ENCODE data around the gene C7orf25. TPM values are rescaled to one million over a fixed set of nuclear protein-coding genes. Genes with fewer than 3 reads are reported as not detected.
A peak's percentile ranks its signal among the peaks of the same experiment; 100 is the strongest.

Gene C7orf25
- total RNA-seq (2022), result 2.7 and 3.2 TPM in 2 replicates
- Bru-seq, nascent RNA, result percentile 74 among the genes with signal in this experiment
- BruChase-seq, experiment 1, labeled RNA remaining after a 2-hour chase, result percentile 67 among the genes with signal in this experiment
- BruChase-seq, experiment 2, labeled RNA remaining after a 6-hour chase, result percentile 59 among the genes with signal in this experiment
- long read RNA-seq, transcript C7orf25-201 (2 exons, 2,451 nt), result major isoform, 13 of 20 reads
- long read RNA-seq, partial matches to known transcripts, result 1 of 20 reads
- long read RNA-seq, other reads (novel, unspliced or antisense), result 0 of 20 reads

DNA sequence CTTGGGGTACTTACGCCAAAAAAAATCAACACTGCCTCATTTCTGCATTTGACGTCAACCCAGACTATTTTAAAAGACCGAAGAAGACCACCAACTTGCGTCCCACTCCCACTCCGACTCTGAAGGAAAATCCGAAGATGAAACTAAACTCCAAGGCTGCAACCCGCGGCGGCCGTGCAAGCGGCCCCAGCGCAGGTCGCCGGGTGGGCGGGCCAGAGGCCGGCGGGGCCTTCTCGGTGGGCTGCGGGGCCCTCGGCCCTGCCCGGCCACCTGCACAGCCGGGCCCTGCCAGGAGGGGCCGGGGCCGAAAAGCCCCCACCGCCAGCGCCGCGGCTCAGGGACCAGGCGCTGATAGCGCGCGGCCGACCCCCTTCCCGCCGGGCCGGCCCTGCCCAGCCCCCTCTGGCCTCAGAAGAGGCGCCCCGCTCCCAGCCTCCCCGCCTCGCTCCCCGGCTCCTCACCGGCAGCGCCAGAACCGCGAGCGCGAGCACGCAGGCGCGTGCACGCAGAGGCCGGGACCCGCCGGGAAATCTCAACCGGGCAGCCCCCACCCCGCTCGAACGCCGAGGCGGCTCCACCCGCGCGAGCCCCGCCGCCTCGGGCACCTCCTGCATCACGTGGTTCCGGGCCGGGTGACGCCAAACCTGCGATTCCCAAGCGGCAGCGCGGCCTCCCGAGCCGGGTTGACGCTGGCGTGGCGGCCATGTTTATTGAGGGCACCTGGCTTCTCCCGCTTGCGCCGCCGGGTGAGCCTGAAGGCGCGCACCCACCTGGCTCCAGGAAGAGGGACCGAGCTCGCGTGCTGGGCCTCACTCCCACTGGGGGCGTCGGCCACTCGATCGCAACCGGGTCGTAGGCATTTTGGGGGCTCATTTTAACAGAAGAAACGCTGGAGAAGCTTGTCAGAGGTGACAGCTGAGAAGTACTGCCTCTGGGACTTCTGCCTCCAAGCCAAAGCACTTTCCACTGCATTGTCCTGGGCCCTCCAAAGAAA, at the start of gene C7orf25:
Gene C7orf25, minus strand, starts transcription at position 617 of the 994 bp plus-strand sequence. CDS start 1,170 bp downstream, outside the sequence.
- CTCF ChIA-PET, result no interaction called here

DNA sequence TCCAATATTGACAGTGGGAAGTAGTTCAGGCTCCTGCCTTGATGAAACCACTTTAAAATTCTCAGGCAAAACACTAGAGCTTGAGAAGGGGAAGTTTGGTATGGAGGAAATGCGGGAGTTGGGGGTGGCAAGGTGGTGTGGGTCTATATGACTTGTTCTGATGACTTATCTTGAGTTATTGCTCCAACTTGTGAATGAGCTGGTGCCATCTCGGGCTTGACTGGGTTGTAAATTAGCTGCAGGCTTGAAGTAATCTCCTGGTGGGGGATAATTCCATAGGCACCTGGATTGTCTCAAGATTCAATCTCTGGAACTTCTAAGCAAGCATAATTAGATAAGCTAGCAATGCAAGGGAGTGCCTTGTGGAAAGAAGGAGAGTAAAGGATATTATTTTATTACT, 49.3 kb upstream of the C7orf25 start:
- Mint-ChIP-seq H3K36me3 (ENCODE audit: insufficient read depth, unreplicated experiment) (no peaks in the 10 kb centered on the region), H3K9me3 (ENCODE audit: unreplicated experiment) (no peaks in the 10 kb centered on the region), H3K4me3 (ENCODE audit: unreplicated experiment) (no peak overlapping the region), H3K27ac (ENCODE audit: unreplicated experiment) (no peak overlapping the region), H3K27me3 (ENCODE audit: insufficient read depth, unreplicated experiment) (peaks cover 13% of the 10 kb centered on the region), H3K4me1 (ENCODE audit: low read depth, unreplicated experiment) (no peaks in the 10 kb centered on the region)
- no peak for DNase-seq
- intact Hi-C loops (cut with micrococcal nuclease; ENCODE audit: unreplicated experiment), result no loop called here
- BruUV-seq (replicated peaks), result no TSS peak
- ChIA-PET POLR2A (no interaction called here), CTCF (no interaction called here)
- H3K36me3 ChIP-seq (ENCODE audit: control insufficient read depth, insufficient read depth, low read length), result no peaks in the 10 kb centered on the region
- no peak overlapping the region for H3K4me3 ChIP-seq (ENCODE audit: low read depth, low read length)
- no peaks in the 10 kb centered on the region for H3K4me1 ChIP-seq
- TF ChIP-seq, protein P1, sequence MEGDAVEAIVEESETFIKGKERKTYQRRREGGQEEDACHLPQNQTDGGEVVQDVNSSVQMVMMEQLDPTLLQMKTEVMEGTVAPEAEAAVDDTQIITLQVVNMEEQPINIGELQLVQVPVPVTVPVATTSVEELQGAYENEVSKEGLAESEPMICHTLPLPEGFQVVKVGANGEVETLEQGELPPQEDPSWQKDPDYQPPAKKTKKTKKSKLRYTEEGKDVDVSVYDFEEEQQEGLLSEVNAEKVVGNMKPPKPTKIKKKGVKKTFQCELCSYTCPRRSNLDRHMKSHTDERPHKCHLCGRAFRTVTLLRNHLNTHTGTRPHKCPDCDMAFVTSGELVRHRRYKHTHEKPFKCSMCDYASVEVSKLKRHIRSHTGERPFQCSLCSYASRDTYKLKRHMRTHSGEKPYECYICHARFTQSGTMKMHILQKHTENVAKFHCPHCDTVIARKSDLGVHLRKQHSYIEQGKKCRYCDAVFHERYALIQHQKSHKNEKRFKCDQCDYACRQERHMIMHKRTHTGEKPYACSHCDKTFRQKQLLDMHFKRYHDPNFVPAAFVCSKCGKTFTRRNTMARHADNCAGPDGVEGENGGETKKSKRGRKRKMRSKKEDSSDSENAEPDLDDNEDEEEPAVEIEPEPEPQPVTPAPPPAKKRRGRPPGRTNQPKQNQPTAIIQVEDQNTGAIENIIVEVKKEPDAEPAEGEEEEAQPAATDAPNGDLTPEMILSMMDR (IDR thresholded peaks at IDR 0.05; ENCODE audit: insufficient read depth in 1 of 2, low read depth in 1 of 2, low read length in 1 of 2, severe bottlenecking in 1 of 2, unreplicated experiment in 1 of 2), result no peak
- H3K27me3 ChIP-seq (replicated peaks; ENCODE audit: control insufficient read depth, insufficient read depth, low read length), result no peaks in the 10 kb centered on the region
- H3K9me3 ChIP-seq, result peaks cover 6% of the 10 kb centered on the region; the same call in 1 of the 2 replicates

More for the DNA sequence above, at the start of gene C7orf25:
- peak within 1 kb of the TSS; percentile 49 for H3K4me3 ChIP-seq (ENCODE audit: low read depth, low read length)
- Mint-ChIP-seq H3K4me1 (ENCODE audit: low read depth, unreplicated experiment) (peaks cover 20% of the 10 kb centered on the region), H3K27me3 (ENCODE audit: insufficient read depth, unreplicated experiment) (no peaks in the 10 kb centered on the region), H3K9me3 (ENCODE audit: unreplicated experiment) (no peaks in the 10 kb centered on the region), H3K4me3 (ENCODE audit: unreplicated experiment) (peak within 1 kb of the TSS; percentile 97), H3K36me3 (ENCODE audit: insufficient read depth, unreplicated experiment) (peaks cover 36% of the 10 kb centered on the region), H3K27ac (ENCODE audit: unreplicated experiment) (peak within 1 kb of the TSS; percentile 92)
- no TSS peak for BruUV-seq (replicated peaks)
- DNase-seq, result peak; percentile 97 to 99
- POLR2A ChIA-PET, result interaction anchor here (1.3 kb wide), 1 partner anchor 21 kb away, joined by 8 read pairs; the partner anchor contains the start of genes MRPL32 and PSMA2
- H3K36me3 ChIP-seq (ENCODE audit: control insufficient read depth, insufficient read depth, low read length), result no peaks in the 10 kb centered on the region
- H3K27me3 ChIP-seq (replicated peaks; ENCODE audit: control insufficient read depth, insufficient read depth, low read length), result no peaks in the 10 kb centered on the region
- TF ChIP-seq, protein P1 (IDR thresholded peaks at IDR 0.05; ENCODE audit: insufficient read depth in 1 of 2, low read depth in 1 of 2, low read length in 1 of 2, severe bottlenecking in 1 of 2, unreplicated experiment in 1 of 2), result no peak
- intact Hi-C loops (cut with micrococcal nuclease; ENCODE audit: unreplicated experiment), result loop anchor here (1.0 kb wide), 2 partner anchors 21 to 23 kb away; partner anchors contain the start of genes MRPL32 and PSMA2
- H3K9me3 ChIP-seq, result no peaks in the 10 kb centered on the region
- H3K4me1 ChIP-seq, result 0 out of 2 replicates have a peak, but pooled peaks cover 15% of the 10 kb centered on the region

DNA sequence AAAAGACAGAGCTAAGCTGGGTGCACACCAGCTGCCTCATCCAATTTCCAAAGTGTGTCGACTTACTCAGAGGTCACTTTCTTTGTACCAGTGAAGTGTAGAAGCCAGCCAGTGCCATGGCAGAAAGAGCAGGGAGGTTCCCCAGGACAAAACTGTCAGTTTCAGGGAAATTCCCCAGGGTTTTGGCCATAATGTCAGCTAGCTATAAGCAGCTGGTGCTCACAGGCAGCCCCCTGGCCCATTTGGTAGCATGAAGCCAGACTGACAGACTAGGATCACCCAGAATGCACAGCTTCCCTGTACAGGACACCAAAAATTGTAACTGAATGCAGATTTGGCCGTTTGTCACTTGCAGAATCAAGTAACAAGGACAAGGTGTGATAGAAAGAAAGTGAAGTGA, 48.9 kb upstream of the C7orf25 start:
- Mint-ChIP-seq H3K36me3 (ENCODE audit: insufficient read depth, unreplicated experiment) (no peaks in the 10 kb centered on the region), H3K9me3 (ENCODE audit: unreplicated experiment) (no peaks in the 10 kb centered on the region), H3K27ac (ENCODE audit: unreplicated experiment) (no peak overlapping the region), H3K27me3 (ENCODE audit: insufficient read depth, unreplicated experiment) (peaks cover 13% of the 10 kb centered on the region), H3K4me3 (ENCODE audit: unreplicated experiment) (no peak overlapping the region), H3K4me1 (ENCODE audit: low read depth, unreplicated experiment) (no peaks in the 10 kb centered on the region)
- H3K9me3 ChIP-seq, result peaks cover 6% of the 10 kb centered on the region; the same call in 1 of the 2 replicates
- DNase-seq, result no peak
- BruUV-seq (replicated peaks), result no TSS peak
- H3K4me1 ChIP-seq, result no peaks in the 10 kb centered on the region
- TF ChIP-seq, protein P1 (IDR thresholded peaks at IDR 0.05; ENCODE audit: insufficient read depth in 1 of 2, low read depth in 1 of 2, low read length in 1 of 2, severe bottlenecking in 1 of 2, unreplicated experiment in 1 of 2), result no peak
- intact Hi-C loops (cut with micrococcal nuclease; ENCODE audit: unreplicated experiment), result no loop called here
- no peaks in the 10 kb centered on the region for H3K36me3 ChIP-seq (ENCODE audit: control insufficient read depth, insufficient read depth, low read length)
- CTCF ChIA-PET, result no interaction called here
- H3K27me3 ChIP-seq (replicated peaks; ENCODE audit: control insufficient read depth, insufficient read depth, low read length), result no peaks in the 10 kb centered on the region
- no peak overlapping the region for H3K4me3 ChIP-seq (ENCODE audit: low read depth, low read length)
- POLR2A ChIA-PET, result no interaction called here
